GM12878 (cell line): ENCODE results near the gene FUBP3. TPM values are rescaled to one million over a fixed set of nuclear protein-coding genes. Genes with fewer than 3 reads are reported as not detected.

Experiments used
- ATAC-seq: fragments of 200-7000 bp; cut with Tn5 transposase; 3 replicates; pipeline ENCODE4 v1.9.1; 2020; ENCODE audit warnings: mild to moderate bottlenecking, moderate library complexity
- BruUV-seq: library from RNA; stranded (reverse); fragments of 400-500 nt; replicated peaks from 2 replicates; lab custom pipeline; 2021; lab: Mats Ljungman, UMichigan
- CTCF ChIA-PET: fragments of 300-600 bp; sonication (Branson Sonifier 250); formaldehyde crosslinking; extraction: SDS; loops from one replicate; lab custom pipeline; 2021; ENCODE audit warnings: inconsistent platforms; lab: Yijun Ruan, JAX
- POLR2A ChIA-PET: fragments of 350-600 bp; formaldehyde crosslinking; extraction: SDS; loops from one replicate; lab custom pipeline; 2021; ENCODE audit warnings: inconsistent platforms; lab: Charles Lee
- RAD21 ChIA-PET: fragments of 300-600 bp; sonication (Branson Sonifier 250); formaldehyde crosslinking; loops from one replicate; lab custom pipeline; 2023; ENCODE audit warnings: antibody characterized with exemption; ENCODE audit not compliant: unreplicated experiment; lab: Charles Lee
- SMC1A ChIA-PET: fragments of 300-600 bp; sonication (Branson Sonifier 250); formaldehyde crosslinking; loops from one replicate; lab custom pipeline; 2023; ENCODE audit not compliant: unreplicated experiment, uncharacterized antibody; lab: Charles Lee
- DNase-seq: peaks from one replicate; pipeline ENCODE4 v3.0.0-alpha.2; 2011; ENCODE audit warnings: low read depth, low spot score
- FAIRE-seq: peaks from 3 replicates; lab custom pipeline; 2011; peaks lifted over from hg19 to GRCh38; lab: Jason Lieb, UNC
- H2AFZ ChIP-seq: 2 replicates; pipeline ENCODE4 v1.6.0; 2011; ENCODE audit warnings: low read depth, low read length, control low read depth; ENCODE audit not compliant: control insufficient read depth
- H3K27ac ChIP-seq: 2 replicates; pipeline ENCODE4 v1.5.1; 2011; ENCODE audit warnings: control low read depth; ENCODE audit not compliant: control insufficient read depth, insufficient read depth
- H3K27me3 ChIP-seq, 2 experiments: replicated peaks in 1 of 2; 2 replicates each; pipeline versions ENCODE4 v1.6.0 to v1.6.1; 2011; ENCODE audit warnings: low read length in 1 of 2; ENCODE audit not compliant: control insufficient read depth in 2 of 2, insufficient read depth in 2 of 2
- H3K36me3 ChIP-seq, 2 experiments: 2 replicates each; pipeline ENCODE4 v1.5.1; 2011; ENCODE audit warnings: low read length in 1 of 2; ENCODE audit not compliant: control insufficient read depth in 2 of 2, insufficient read depth in 2 of 2
- H3K4me1 ChIP-seq: 2 replicates; pipeline ENCODE4 v1.6.1; 2011; ENCODE audit warnings: mild to moderate bottlenecking, low read length, moderate library complexity, mixed read lengths; ENCODE audit not compliant: control insufficient read depth, insufficient read depth
- H3K4me2 ChIP-seq: 2 replicates; pipeline ENCODE4 v1.6.0; 2011; ENCODE audit warnings: control low read depth; ENCODE audit not compliant: control insufficient read depth, insufficient read depth
- H3K4me3 ChIP-seq: fragments of 200-600 bp; sonication (generic); 2 replicates; pipeline ENCODE4 v1.5.1; 2016
- H3K79me2 ChIP-seq: 2 replicates; pipeline ENCODE4 v1.6.0; 2011; ENCODE audit warnings: low read length; ENCODE audit not compliant: control insufficient read depth, insufficient read depth
- H3K9ac ChIP-seq: 2 replicates; pipeline ENCODE4 v1.8.0; 2011; ENCODE audit warnings: low read length, control low read depth, mixed read lengths; ENCODE audit not compliant: control insufficient read depth, insufficient read depth
- H3K9me3 ChIP-seq: replicated peaks from 3 replicates; pipeline ENCODE4 v1.5.1; 2011; ENCODE audit warnings: mild to moderate bottlenecking, low read length; ENCODE audit not compliant: control insufficient read depth, insufficient read depth
- H4K20me1 ChIP-seq: 2 replicates; pipeline ENCODE4 v1.6.0; 2011; ENCODE audit not compliant: control insufficient read depth, insufficient read depth
- BCLAF1 ChIP-seq: fragments of 450-650 bp; IDR thresholded peaks from 2 replicates; pipeline ENCODE4 v1.6.1; 2017; ENCODE audit warnings: antibody characterized with exemption, mild to moderate bottlenecking, moderate library complexity
- CUX1 ChIP-seq: IDR thresholded peaks from 2 replicates; pipeline ENCODE4 v1.6.1; 2012; ENCODE audit warnings: improper control_type of control experiment, low read depth, low read length; ENCODE audit not compliant: insufficient replicate concordance
- IKZF1 ChIP-seq: fragments of 450-650 bp; conservative IDR thresholded peaks from 2 replicates; pipeline ENCODE4 v1.6.1; 2017; ENCODE audit warnings: antibody characterized with exemption, mild to moderate bottlenecking
- KDM1A ChIP-seq: fragments of 200-600 bp; sonication (generic); IDR thresholded peaks from 2 replicates; pipeline ENCODE4 v1.6.1; 2016; ENCODE audit warnings: borderline replicate concordance
- NFIC ChIP-seq: IDR thresholded peaks from 2 replicates; pipeline ENCODE4 v1.6.1; 2012; ENCODE audit warnings: low read depth, mild to moderate bottlenecking, inconsistent platforms, low read length, moderate library complexity
- SPI1 ChIP-seq: IDR thresholded peaks from 2 replicates; pipeline ENCODE4 v1.6.1; 2011; ENCODE audit warnings: low read depth, mild to moderate bottlenecking, low read length, moderate library complexity, borderline replicate concordance; ENCODE audit not compliant: insufficient read depth
- USF1 ChIP-seq: IDR thresholded peaks from 2 replicates; pipeline ENCODE4 v1.6.1; 2011; ENCODE audit warnings: borderline replicate concordance, low read depth, mild to moderate bottlenecking, moderate library complexity, mixed read lengths, low read length; ENCODE audit not compliant: insufficient read depth; ENCODE audit errors: extremely low read length
- USF2 ChIP-seq: IDR thresholded peaks from 2 replicates; pipeline ENCODE4 v1.6.1; 2011; ENCODE audit warnings: low read depth, low read length, improper control_type of control experiment, borderline replicate concordance
- WGBS: methylation state at CpG from one replicate; pipeline ENCODE4 v1.1.6; 2016; ENCODE audit warnings: low lambda C conversion rate; ENCODE audit not compliant: insufficient replicate concordance, insufficient coverage; ENCODE audit errors: missing lambda C conversion rate; 5-methylcytosine and 5-hydroxymethylcytosine counted together
- in situ Hi-C: fragments of 300-500 bp; cut with MboI; formaldehyde crosslinking; loops from 9 replicates; pipeline ENCODE4 v1.14.3; 2018; ENCODE audit warnings: mixed read lengths
- intact Hi-C: fragments of 100-400 bp; cut with micrococcal nuclease; formaldehyde crosslinking; loops from one replicate; pipeline ENCODE4 v1.14.2; 2022; ENCODE audit not compliant: unreplicated experiment
- polyA plus RNA-seq, 11 experiments: library from polyadenylated mRNA; depleted of rRNA in 4 of 11; unstranded in 6 of 11; stranded (reverse) in 5 of 11; fragments of >200 nt; fragmentation: Nextera tagmentation in 4 of 11; fragmentation: Illumina TruSeq in 1 of 11; extraction: Ambion mirVana in 4 of 11; extraction: Trizol in 1 of 11; gene quantifications; 1 replicate in 1 of 11; 2 replicates in 10 of 11; pipeline versions ENCODE4 v1.2.1 to v1.2.3, GENCODE V29; 2011 to 2016; ENCODE audit warnings: inconsistent platforms in 2 of 11, missing spikeins in 2 of 11, low read depth in 1 of 11
- total RNA-seq, 4 experiments: library from RNA; depleted of rRNA in 3 of 4; stranded (reverse); fragments of >200 nt in 3 of 4; fragmentation: Illumina TruSeq in 1 of 4; extraction: Trizol in 1 of 4; gene quantifications; 2 replicates each; pipeline versions ENCODE4 v1.2.1 to v1.2.3, GENCODE V29; 2013 to 2021

The FUBP3 gene
- total and polyA plus RNA-seq, 10 of the 15 experiments (the other 5 are each of a cell fraction or from before 2014, with no cell fraction given): 2.4 to 49.4 (median 37.2) TPM

GRCh38 chr9:130627896-130628792 is 48.8 kb downstream of the FUBP3 start:
- FAIRE-seq (no peak), DNase-seq (no peak), ATAC-seq (no peak)
- ChIA-PET CTCF (no interaction called here), SMC1A (no interaction called here), POLR2A (no interaction called here), RAD21 (no interaction called here)
- Histone ChIP-seq H3K9ac (no peak overlapping the region), H3K4me1 (no peaks in the 10 kb centered on the region), H3K9me3 (no peaks in the 10 kb centered on the region), H3K4me3 (no peak overlapping the region), H3K27me3 (no peaks in the 10 kb centered on the region), H4K20me1 (no peaks in the 10 kb centered on the region), H3K4me2 (no peak overlapping the region), H3K27ac (no peak overlapping the region), H2AFZ (no peak overlapping the region), H3K79me2 (no peaks in the 10 kb centered on the region), H3K36me3 (peaks cover 12 to 46% of the 10 kb centered on the region in 2 experiments; a peak in 3 of 4 replicates)
- no peak for TF ChIP-seq CUX1
- no peak for TF ChIP-seq BCLAF1
- no peak for TF ChIP-seq USF1
- no peak for TF ChIP-seq NFIC
- no peak for TF ChIP-seq USF2
- TF ChIP-seq KDM1A: no peak
- no peak for TF ChIP-seq SPI1
- no peak for TF ChIP-seq IKZF1
- no TSS peak for BruUV-seq
- in situ Hi-C loops (no loop called here), intact Hi-C loops (no loop called here)
- WGBS: 95% methylated on average over 23 of the region's 23 CpGs
